ENCODE measurements around the gene CCNG1. TPM values are rescaled to one million over a fixed set of nuclear protein-coding genes. Genes with fewer than 3 reads are reported as not detected.

The CCNG1 gene
- total and polyA plus RNA-seq, 9 of the 15 experiments (the other 6 are each of a cell fraction or from before 2014, with no cell fraction given), result 121 to 293 (median 245) TPM

- TF ChIP-seq HES1 (IDR thresholded peaks at IDR 0.05; ENCODE audit: low read depth) (no peak), RBM22 (IDR thresholded peaks at IDR 0.05; ENCODE audit: low read depth, low read length, poor library complexity, severe bottlenecking) (no peak), ZNF780A (CRISPR knock-in tag; IDR thresholded peaks at IDR 0.05) (no peak), BACH1 (tag; IDR thresholded peaks at IDR 0.05) (no peak; the same call in 1 of the 2 replicates), MLLT1 (IDR thresholded peaks at IDR 0.05) (peak; percentile 80 to 88), ZMIZ1 (IDR thresholded peaks at IDR 0.05; ENCODE audit: low read depth in 2 of 2, low read length in 2 of 2) (no peak), NRF1 (conservative IDR thresholded peaks at IDR 0.05 in 1 of 2, IDR thresholded peaks at IDR 0.05 in 1 of 2) (no peak), JUNB (CRISPR knock-in tag; conservative IDR thresholded peaks at IDR 0.05) (no peak), RCOR1 (IDR thresholded peaks at IDR 0.05; ENCODE audit: borderline replicate concordance in 1 of 2, low read depth in 2 of 2, low read length in 2 of 2) (peak in 1 of 2 experiments; percentile 34; a peak in 1 of 4 replicates), MYNN (IDR thresholded peaks at IDR 0.05) (no peak), MYNN (CRISPR knock-in tag; IDR thresholded peaks at IDR 0.05) (no peak), THAP7 (CRISPR knock-in tag; IDR thresholded peaks at IDR 0.05) (no peak), ZNF511 (CRISPR knock-in tag; IDR thresholded peaks at IDR 0.05) (no peak), HNRNPUL1 (IDR thresholded peaks at IDR 0.05; ENCODE audit: low read length) (no peak), GTF2F1 (IDR thresholded peaks at IDR 0.05; ENCODE audit: low read depth, low read length) (0 out of 2 replicates have a peak, but pooled peaks have one; percentile 17), ELF1 (tag; IDR thresholded peaks at IDR 0.05) (no peak), CREBBP (IDR thresholded peaks at IDR 0.05; ENCODE audit: low read depth, low read length) (no peak), ASH1L (IDR thresholded peaks at IDR 0.05; ENCODE audit: borderline replicate concordance, low read depth, partially characterized antibody) (no peak), RNF219 (CRISPR knock-in tag; IDR thresholded peaks at IDR 0.05) (no peak)
Measured at GRCh38 chr5:163460562-163461171, 23.3 kb downstream of the CCNG1 start, which contains the start of gene HMMR (continued).
